ENCODE measurements around the gene SRP19. TPM values are rescaled to one million over a fixed set of nuclear protein-coding genes. Genes with fewer than 3 reads are reported as not detected.
"Not testable (repeated sequence)": the region's sequence is repeated elsewhere in the genome, so short reads cannot be mapped to it uniquely, and the experiment has no call there.

The SRP19 gene
- total and polyA plus RNA-seq, 12 donors: 18.4 to 247 (median 77.1) TPM

GRCh38 chr5:112885001-112885400, 23.9 kb downstream of the SRP19 start:
- Histone ChIP-seq H3K4me1 (replicated peaks in 1 of 2) (peaks cover 4 to 16% of the 10 kb centered on the region in 2 donors), H3K27me3 (no peaks in the 10 kb centered on the region), H3K4me3 (no peak overlapping the region), H3K36me3 (replicated peaks in 1 of 2) (peaks cover 0 to 55% of the 10 kb centered on the region in 2 donors), H3K9me3 (replicated peaks in 1 of 3) (no peaks in the 10 kb centered on the region), H3K27ac (no peak overlapping the region)
- no peak for TF ChIP-seq POLR2A (IDR thresholded peaks at IDR 0.05)
- TF ChIP-seq, protein P1, sequence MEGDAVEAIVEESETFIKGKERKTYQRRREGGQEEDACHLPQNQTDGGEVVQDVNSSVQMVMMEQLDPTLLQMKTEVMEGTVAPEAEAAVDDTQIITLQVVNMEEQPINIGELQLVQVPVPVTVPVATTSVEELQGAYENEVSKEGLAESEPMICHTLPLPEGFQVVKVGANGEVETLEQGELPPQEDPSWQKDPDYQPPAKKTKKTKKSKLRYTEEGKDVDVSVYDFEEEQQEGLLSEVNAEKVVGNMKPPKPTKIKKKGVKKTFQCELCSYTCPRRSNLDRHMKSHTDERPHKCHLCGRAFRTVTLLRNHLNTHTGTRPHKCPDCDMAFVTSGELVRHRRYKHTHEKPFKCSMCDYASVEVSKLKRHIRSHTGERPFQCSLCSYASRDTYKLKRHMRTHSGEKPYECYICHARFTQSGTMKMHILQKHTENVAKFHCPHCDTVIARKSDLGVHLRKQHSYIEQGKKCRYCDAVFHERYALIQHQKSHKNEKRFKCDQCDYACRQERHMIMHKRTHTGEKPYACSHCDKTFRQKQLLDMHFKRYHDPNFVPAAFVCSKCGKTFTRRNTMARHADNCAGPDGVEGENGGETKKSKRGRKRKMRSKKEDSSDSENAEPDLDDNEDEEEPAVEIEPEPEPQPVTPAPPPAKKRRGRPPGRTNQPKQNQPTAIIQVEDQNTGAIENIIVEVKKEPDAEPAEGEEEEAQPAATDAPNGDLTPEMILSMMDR (IDR thresholded peaks at IDR 0.05): no peak
- WGBS, 4 donors: 66 to 88% (median 71%) methylated on average over 3 of the region's 3 CpGs
- DNase-seq: peak; percentile 31 to 78 (median 54)
- intact Hi-C loops (cut with DNase I): no loop called here

DNA sequence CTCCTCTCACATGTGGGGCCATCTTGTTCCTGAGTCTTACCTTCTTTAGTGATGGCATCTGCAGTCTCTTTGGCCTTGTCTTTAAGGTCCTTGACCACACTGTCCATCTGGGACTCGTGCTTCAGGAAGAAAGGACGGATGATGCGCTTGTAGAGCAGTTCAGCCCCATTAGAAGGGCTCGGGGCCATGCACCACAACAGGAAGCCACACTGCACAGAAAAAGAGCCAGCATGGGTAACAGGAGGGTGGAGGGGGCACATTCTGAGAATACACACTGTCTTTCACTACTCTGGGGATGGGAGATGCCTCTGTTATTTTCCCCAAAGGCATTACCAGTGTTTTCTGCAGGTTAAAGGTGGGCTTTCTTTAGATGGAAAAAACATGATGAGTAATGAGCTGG, 25.9 kb downstream of the SRP19 start:
- no peak for DNase-seq
- H3K27me3 ChIP-seq: no peaks in the 10 kb centered on the region
- WGBS, 4 donors: 78 to 88% (median 87%) methylated on average over 4 of the region's 4 CpGs
- H3K4me3 ChIP-seq: no peak overlapping the region
- peaks cover 4 to 16% of the 10 kb centered on the region in 2 donors for H3K4me1 ChIP-seq (replicated peaks in 1 of 2)
- intact Hi-C loops (cut with DNase I): no loop called here
- TF ChIP-seq POLR2A (IDR thresholded peaks at IDR 0.05): no peak
- TF ChIP-seq, protein P1 (IDR thresholded peaks at IDR 0.05): no peak
- no peaks in the 10 kb centered on the region for H3K9me3 ChIP-seq (replicated peaks in 1 of 3)
- H3K27ac ChIP-seq: no peak overlapping the region
- peaks cover 0 to 43% of the 10 kb centered on the region in 2 donors for H3K36me3 ChIP-seq (replicated peaks in 1 of 2)

- H3K27ac ChIP-seq; H3K4me3 ChIP-seq; intact Hi-C loops (cut with DNase I); H3K9me3 ChIP-seq (replicated peaks in 1 of 3); DNase-seq; H3K27me3 ChIP-seq: not testable (repeated sequence)
- 80 to 89% (median 84%) methylated on average over 8 of the region's 8 CpGs for WGBS, 4 donors
- peaks cover 0 to 18% of the 10 kb centered on the region in 2 donors for H3K36me3 ChIP-seq (replicated peaks in 1 of 2)
- peaks cover 0 to 16% of the 10 kb centered on the region in 2 donors for H3K4me1 ChIP-seq (replicated peaks in 1 of 2)
Observed at GRCh38 chr5:112892066-112892465, 31.0 kb downstream of the SRP19 start.

DNA sequence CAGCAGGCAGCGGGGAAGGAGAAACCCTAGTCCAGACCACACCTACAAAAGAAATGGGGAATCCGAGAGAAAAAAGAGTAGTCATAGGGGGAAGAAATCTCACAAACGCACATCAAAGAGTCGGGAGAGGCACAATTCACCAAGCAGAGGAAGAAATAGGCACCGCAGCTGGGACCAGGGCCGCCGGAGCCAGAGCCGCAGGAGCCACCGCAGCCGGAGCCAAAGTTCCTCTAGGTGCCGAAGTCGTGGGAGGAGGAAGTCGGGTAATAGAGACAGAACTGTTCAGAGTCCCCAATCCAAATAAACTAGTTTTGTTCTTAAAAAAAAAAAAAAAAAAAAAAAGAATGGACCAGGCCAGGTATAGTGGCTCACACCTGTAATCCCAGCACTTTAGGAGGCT, 31.7 kb downstream of the SRP19 start:
- Histone ChIP-seq H3K4me1 (replicated peaks in 1 of 2) (peaks cover 6 to 21% of the 10 kb centered on the region in 2 donors), H3K27ac (no peak overlapping the region), H3K27me3 (no peaks in the 10 kb centered on the region), H3K36me3 (replicated peaks in 1 of 2) (peaks cover 0 to 12% of the 10 kb centered on the region in 2 donors), H3K4me3 (no peak overlapping the region), H3K9me3 (replicated peaks in 1 of 3) (no peaks in the 10 kb centered on the region)
- no peak for TF ChIP-seq POLR2A (IDR thresholded peaks at IDR 0.05)
- TF ChIP-seq, protein P1 (IDR thresholded peaks at IDR 0.05): no peak
- intact Hi-C loops (cut with DNase I): no loop called here
- 90 to 99% (median 95%) methylated on average over 13 of the region's 13 CpGs for WGBS, 4 donors
- no peak for DNase-seq

GRCh38 chr5:112895682-112896081, 34.6 kb downstream of the SRP19 start:
- intact Hi-C loops (cut with DNase I): no loop called here
- H3K9me3 ChIP-seq (replicated peaks in 1 of 3): no peaks in the 10 kb centered on the region
- H3K4me3 ChIP-seq: no peak overlapping the region
- TF ChIP-seq, protein P1 (IDR thresholded peaks at IDR 0.05): no peak
- no peak for TF ChIP-seq POLR2A (IDR thresholded peaks at IDR 0.05)
- H3K27me3 ChIP-seq: no peaks in the 10 kb centered on the region
- no peak for DNase-seq
- peaks cover 0 to 25% of the 10 kb centered on the region in 2 donors for H3K36me3 ChIP-seq (replicated peaks in 1 of 2)
- peaks cover 6 to 22% of the 10 kb centered on the region in 2 donors for H3K4me1 ChIP-seq (replicated peaks in 1 of 2)
- no peak overlapping the region for H3K27ac ChIP-seq
- WGBS, 4 donors: 79 to 91% (median 84%) methylated on average over 3 of the region's 3 CpGs

Data from adrenal gland (tissue), 12 donors.